Nucleus accumbens (tissue), 56 donors: ENCODE results near the gene TBC1D9B.
"Not testable (repeated sequence)": the region's sequence is repeated elsewhere in the genome, so short reads cannot be mapped to it uniquely, and the experiment has no call there.

ENCODE experiments used
- DNase-seq, 56 donors: peaks; one replicate each; lab custom pipeline; 2025; lab: John Stamatoyannopoulos, UW

TBC1D9B gene

DNA sequence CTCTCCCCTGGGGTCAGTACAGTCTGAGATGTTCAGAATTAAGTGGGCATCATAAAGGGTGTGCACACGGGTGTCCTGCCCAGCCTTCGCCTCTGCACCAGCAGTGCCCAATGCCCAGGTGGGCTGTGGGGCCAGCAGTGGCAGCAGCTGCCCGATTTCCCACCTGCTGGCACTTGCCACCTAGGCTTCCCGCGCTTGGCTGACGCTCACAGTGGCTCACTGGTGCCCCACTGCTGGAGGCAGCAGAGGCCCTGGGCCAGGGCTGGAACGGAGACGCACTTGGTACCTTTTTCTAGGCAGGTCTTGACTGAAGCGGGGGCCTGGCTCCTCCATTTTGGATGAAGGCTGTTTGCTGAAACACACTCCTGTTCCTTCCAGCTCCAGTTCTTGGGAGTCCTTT, 66.1 kb downstream of the TBC1D9B start:
- DNase-seq, result no peak

- DNase-seq, result no peak
Measured at GRCh38 chr5:179840766-179841165, 66.9 kb downstream of the TBC1D9B start.

DNA sequence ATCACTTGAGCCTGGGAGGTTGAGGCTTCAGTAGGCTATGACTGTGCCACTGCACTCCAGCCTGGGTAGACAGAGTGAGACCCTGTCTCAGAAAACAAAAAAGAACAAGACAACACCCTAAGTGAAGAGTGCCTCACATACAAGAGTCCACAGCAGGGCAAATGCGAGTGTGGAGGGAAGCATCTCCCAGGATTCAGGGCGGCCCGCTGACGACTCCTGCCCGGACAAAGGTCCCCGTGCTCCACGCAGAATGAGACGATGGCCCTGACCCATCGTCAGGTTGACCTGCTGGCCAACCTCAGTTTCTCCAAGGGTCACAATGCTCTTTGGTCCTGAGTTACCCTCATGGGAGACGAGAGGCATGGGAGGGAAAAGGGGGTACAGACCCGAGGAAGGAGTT, 67.4 kb downstream of the TBC1D9B start:
- no peak for DNase-seq

- DNase-seq, result no peak
Measured at GRCh38 chr5:179839328-179840256, 68.1 kb downstream of the TBC1D9B start.

DNA sequence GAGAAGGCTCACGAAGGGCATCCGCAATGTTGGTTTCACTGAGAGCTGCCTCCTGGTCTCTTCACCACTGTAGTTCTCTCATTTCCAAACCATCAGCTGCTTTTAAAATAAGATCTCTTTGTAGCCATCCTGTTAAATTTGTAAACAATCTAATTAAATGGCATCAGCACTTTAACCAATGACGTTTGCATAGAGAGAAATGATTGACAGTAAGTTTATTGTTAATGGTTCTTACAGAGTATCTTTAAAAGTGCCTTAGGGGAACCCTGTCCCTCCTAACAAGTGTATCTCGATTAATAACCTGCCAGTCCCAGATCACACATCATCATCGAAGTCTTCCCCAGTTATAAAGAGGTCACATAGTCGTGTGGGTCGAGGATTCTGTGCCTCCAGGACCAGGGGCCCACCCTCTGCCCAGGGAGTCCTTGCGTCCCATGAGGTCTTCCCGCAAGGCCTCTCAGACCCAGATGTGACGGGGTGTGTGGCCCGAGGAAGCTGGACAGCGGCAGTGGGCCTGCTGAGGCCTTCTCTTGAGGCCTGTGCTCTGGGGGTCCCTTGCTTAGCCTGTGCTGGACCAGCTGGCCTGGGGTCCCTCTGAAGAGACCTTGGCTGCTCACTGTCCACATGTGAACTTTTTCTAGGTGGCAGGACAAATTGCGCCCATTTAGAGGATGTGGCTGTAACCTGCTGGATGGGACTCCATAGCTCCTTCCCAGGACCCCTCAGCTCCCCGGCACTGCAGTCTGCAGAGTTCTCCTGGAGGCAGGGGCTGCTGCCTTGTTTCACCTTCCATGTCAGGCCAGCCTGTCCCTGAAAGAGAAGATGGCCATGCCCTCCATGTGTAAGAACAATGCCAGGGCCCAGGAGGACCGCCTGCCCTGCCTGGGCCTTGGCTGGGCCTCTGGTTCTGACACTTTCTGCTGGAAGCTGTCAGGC, 70.4 kb downstream of the TBC1D9B start:
- no peak for DNase-seq

DNA sequence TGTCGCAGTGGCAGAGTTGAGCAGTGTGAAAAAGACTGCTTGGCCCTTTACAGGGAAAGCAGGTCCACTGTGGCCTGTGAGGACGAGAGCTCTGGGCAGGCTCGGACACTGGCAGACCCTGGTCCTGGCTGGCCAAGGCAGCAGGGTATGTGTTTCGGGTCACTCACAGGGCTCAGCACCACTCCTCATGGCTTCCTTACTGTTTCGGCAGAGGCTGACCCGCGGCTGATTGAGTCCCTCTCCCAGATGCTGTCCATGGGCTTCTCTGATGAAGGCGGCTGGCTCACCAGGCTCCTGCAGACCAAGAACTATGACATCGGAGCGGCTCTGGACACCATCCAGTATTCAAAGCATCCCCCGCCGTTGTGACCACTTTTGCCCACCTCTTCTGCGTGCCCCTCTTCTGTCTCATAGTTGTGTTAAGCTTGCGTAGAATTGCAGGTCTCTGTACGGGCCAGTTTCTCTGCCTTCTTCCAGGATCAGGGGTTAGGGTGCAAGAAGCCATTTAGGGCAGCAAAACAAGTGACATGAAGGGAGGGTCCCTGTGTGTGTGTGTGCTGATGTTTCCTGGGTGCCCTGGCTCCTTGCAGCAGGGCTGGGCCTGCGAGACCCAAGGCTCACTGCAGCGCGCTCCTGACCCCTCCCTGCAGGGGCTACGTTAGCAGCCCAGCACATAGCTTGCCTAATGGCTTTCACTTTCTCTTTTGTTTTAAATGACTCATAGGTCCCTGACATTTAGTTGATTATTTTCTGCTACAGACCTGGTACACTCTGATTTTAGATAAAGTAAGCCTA, 71.3 kb downstream of the TBC1D9B start:
- DNase-seq, result no peak

DNA sequence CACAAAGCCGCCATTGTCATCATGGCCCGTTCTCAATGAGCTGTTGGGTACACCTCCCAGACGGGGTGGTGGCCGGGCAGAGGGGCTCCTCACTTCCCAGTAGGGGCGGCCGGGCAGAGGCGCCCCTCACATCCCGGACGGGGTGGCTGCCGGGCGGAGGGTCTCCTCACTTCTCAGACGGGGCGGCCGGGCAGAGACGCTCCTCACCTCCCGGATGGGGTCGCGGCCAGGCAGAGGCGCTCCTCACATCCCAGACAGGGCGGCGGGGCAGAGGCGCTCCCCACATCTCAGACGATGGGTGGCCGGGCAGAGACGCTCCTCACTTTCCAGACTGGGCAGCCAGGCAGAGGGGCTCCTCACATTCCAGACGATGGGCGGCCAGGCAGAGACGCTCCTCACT, 72.8 kb downstream of the TBC1D9B start:
- not testable (repeated sequence) for DNase-seq

DNA sequence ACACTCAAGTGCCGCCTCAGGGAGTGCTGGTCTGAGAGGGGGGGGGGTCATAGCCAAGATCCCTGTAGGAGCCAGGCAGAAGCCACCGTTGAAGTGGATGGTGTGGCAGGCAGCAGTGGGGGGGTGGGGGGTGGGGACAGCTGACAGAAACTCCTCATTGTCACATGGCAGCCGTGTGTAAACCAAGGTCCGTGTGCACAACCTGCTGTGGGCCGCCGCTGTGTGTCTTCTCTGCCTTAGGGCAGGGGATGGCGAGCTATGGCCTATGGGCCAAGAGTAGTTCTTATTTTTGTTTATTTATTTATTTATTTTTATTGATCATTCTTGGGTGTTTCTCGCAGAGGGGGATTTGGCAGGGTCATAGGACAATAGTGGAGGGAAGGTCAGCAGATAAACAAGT, 73.6 kb downstream of the TBC1D9B start:
- DNase-seq, result no peak

GRCh38 chr5:179833709-179834070, 74.0 kb downstream of the TBC1D9B start:
- DNase-seq, result peak in 2 of 56 donors; percentile 22 to 53

DNA sequence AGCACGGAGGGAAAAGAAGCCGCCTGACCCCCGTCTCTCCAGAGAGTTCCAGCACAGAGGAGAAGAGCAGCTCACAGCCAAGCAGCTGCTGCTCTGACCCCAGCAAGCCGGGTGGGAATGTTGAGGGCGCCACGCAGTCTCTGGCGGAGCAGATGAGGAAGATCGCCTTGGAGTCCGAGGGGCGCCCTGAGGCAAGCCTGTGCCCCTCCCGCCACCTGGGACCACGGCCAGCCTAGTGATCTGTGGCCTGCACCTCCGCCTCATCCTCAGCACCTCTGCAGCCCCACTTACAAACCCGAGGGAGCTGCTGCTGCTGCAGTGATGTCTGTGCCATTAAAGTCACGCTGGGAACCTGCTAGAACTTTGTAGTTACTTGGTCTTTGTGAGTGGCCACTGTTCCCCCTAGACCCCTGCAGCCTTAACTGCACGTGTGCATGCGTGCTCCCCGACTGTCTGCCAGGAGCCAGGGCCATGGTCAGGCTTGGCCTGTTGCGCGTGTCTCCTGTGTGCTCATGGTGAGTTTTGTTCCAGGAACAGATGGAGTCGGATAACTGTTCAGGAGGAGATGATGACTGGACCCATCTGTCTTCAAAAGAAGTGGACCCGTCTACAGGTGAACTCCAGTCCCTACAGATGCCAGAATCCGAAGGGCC, 74.5 kb downstream of the TBC1D9B start:
- no peak for DNase-seq

DNA sequence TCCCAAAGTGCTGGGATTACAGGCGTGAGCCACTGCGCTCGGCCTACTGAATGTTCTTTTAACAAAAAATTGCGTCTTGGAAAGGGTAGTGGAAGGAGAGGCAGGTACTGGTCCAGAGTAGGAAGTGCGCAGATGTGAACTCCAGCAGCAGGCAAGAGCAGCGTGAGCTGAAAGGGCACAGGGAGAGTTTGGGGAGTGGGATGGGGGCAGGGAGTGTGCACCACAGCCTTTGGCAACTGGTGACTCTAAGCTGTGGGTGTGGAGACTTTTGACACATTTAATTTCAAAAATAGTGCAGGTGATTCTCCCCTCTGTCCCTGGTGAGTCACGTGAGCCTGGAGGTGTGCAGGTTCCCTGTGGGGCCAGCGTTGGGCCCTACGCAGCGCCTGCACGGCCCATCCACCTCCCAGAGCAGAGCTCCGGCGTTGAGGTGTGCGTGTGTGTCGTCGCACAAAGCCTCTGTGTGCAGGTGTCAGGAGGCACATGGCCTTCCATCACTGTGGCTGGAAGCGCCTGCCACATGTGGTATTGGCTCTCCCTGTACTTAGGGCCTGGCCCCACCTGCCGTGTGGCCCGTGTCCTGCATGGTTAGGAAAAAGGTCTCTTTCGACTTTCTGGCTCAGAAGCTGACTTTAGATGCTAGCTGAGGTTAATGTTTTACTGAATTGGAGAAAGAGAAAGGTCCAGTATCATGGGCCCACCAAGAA, 75.5 kb downstream of the TBC1D9B start:
- no peak for DNase-seq

GRCh38 chr5:179830818-179831468, 76.8 kb downstream of the TBC1D9B start:
- DNase-seq, result no peak

GRCh38 chr5:179829732-179830435, 77.8 kb downstream of the TBC1D9B start:
- no peak for DNase-seq

DNA sequence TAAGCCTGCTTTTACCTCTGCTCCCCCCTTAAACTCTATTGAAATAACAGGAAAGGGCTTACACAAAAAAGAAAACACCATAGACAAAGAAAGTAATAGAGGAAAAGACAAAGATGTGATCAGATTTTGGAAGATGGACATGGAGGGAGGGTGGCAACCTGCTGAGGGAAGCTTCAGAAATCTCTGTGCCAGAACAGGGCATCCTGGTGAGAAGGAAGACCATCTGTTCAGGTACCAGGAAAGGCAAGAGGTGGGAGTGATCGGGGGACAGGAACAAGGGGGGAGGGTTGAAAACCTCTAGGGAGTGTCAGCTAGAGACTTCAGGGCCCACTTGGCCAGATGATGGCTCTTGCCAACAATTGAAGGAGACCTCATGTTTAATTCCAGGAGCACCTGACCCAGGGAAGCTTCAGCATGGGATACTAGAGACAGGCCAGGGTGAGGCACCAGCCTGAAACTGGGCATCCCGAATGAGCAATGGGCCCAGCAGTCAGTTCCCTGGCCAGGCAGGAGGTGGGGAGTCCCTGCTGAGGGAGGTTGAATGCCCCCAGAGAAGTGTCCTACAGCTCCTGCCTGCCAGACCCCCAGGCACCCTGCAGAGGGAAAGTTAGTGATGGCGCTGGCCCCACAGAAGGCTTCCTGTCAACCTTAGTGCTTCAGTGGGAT, 78.8 kb downstream of the TBC1D9B start:
- no peak for DNase-seq

DNA sequence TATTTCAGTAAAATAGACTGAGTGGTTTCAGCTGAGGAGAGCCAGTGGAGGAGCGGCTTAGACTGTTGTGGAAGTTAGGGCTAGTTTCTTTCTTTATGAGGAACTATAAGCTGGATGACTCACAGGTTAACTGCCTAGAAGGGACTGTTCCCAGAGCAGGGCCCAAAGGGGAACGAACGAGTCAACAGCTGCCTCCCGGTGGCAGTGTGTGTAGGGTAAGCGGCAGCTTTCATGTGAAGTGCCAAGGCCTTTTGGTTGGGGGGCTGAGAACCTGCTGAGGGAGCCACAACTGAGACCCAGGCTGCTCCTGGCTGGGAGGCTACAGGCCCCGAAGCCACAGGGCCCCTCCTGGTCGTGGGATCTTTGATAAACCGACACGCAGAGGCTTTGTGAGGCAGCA, 80.0 kb downstream of the TBC1D9B start:
- no peak for DNase-seq

GRCh38 chr5:179825655-179826182, 82.0 kb downstream of the TBC1D9B start:
- DNase-seq, result no peak

DNA sequence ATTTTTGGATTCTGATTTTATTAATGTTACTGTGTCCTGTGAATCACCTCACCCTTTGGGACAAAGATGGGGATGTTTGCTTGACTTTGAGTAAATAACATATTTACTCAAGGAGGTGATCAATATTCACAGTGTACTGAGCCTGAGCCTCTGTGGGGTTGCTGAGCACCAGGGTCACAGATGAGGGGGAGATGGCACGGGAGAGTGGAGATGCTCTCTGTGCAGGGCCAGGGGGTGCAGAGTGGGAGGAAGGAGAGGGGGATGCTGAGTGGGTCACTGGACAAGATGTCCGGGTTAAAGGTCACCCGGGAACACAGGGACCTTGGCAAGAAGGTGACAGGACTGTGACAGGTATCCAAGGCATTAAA, 83.0 kb downstream of the TBC1D9B start:
- no peak for DNase-seq
